Large intestine (tissue), 3 donors: ENCODE measurements around the gene ADAMTS17. TPM values are rescaled to one million over a fixed set of nuclear protein-coding genes. Genes with fewer than 3 reads are reported as not detected.

Source experiments
- DNase-seq, 2 donors: peaks; one replicate each; pipeline versions ENCODE4 v3.0.0 to v3.0.0-alpha.2; 2013
- H3K27ac ChIP-seq: one replicate; pipeline ENCODE4 v1.5.1; 2013; ENCODE audit warnings: low read length
- H3K27me3 ChIP-seq: 2 replicates; pipeline ENCODE4 v1.6.1; 2013; ENCODE audit warnings: low read length; ENCODE audit not compliant: control insufficient read depth, insufficient read depth
- H3K36me3 ChIP-seq: 2 replicates; pipeline ENCODE4 v1.6.1; 2013; ENCODE audit warnings: low read length; ENCODE audit not compliant: control insufficient read depth, insufficient read depth
- H3K4me1 ChIP-seq: one replicate; pipeline ENCODE4 v1.6.1; 2013; ENCODE audit warnings: low read length; ENCODE audit not compliant: control insufficient read depth, insufficient read depth
- H3K4me3 ChIP-seq: one replicate; pipeline ENCODE4 v1.5.1; 2013; ENCODE audit warnings: low read length
- H3K9me3 ChIP-seq: one replicate; pipeline ENCODE4 v1.6.1; 2013; ENCODE audit warnings: mild to moderate bottlenecking, low read depth, low read length, moderate library complexity; ENCODE audit not compliant: control insufficient read depth
- WGBS: methylation state at CpG from one replicate; pipeline ENCODE4 v1.1.5; 2013; ENCODE audit warnings: low lambda C conversion rate; ENCODE audit not compliant: insufficient coverage; 5-methylcytosine and 5-hydroxymethylcytosine counted together
- polyA plus RNA-seq: library from polyadenylated mRNA; unstranded; fragments of 120-200 nt; gene quantifications from one replicate; pipeline ENCODE4 v1.2.1, GENCODE V29; 2013

Gene ADAMTS17
- polyA plus RNA-seq, 1 donor, result 3.7 TPM

- no peak for DNase-seq
- no peaks in the 10 kb centered on the region for H3K9me3 ChIP-seq
- H3K4me3 ChIP-seq, result no peak overlapping the region
- no peaks in the 10 kb centered on the region for H3K36me3 ChIP-seq
- H3K4me1 ChIP-seq, result no peaks in the 10 kb centered on the region
- no peak overlapping the region for H3K27ac ChIP-seq
- no CpG with 5 or more reads among the region's 5 CpGs for WGBS
- H3K27me3 ChIP-seq, result no peaks in the 10 kb centered on the region
Observed at GRCh38 chr15:100033140-100033857, 308.5 kb downstream of the ADAMTS17 start.

- H3K9me3 ChIP-seq, result no peaks in the 10 kb centered on the region
- DNase-seq, result no peak
- 80% methylated on average over 2 of the region's 10 CpGs for WGBS
- no peak overlapping the region for H3K27ac ChIP-seq
- no peaks in the 10 kb centered on the region for H3K4me1 ChIP-seq
- H3K4me3 ChIP-seq, result no peak overlapping the region
- H3K36me3 ChIP-seq, result no peaks in the 10 kb centered on the region
- no peaks in the 10 kb centered on the region for H3K27me3 ChIP-seq
Observed at GRCh38 chr15:100032358-100033085, 309.3 kb downstream of the ADAMTS17 start.

DNA sequence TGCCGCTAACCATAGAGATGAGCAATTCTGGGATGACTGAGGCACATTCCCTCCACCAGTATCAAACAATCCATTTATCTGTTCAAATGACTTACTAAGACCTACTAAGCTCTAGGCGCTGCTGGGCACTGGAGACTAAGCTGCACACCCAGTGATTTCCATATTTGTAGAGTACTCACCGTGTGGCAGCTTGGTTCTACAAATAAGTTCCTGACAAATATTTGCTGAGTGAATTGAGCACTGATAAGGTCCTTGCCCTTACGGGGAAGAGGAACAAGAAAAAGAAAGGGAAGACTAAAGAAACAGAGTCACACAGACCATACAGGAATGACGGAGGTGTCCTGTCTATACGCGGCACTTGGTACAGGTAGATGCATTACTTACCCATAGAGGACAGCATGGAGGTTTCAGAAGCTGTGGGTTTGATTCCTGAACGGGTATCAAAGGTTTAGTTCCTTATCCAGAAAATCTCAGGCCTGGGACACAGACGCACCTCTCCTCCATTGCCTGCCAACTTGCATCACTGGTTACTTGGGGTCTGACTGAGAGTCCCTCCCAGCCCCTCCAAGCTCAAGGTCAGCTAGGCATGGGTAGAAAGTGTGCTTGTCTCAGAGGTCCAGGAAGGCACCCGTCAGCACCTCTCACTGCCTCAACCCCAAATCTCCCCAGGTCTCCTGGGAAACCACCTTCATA is 310.0 kb downstream of the ADAMTS17 start:
- no peak overlapping the region for H3K4me3 ChIP-seq
- H3K9me3 ChIP-seq, result no peaks in the 10 kb centered on the region
- 40% methylated on average over 1 of the region's 10 CpGs for WGBS
- no peak overlapping the region for H3K27ac ChIP-seq
- no peak for DNase-seq
- no peaks in the 10 kb centered on the region for H3K36me3 ChIP-seq
- no peaks in the 10 kb centered on the region for H3K4me1 ChIP-seq
- H3K27me3 ChIP-seq, result no peaks in the 10 kb centered on the region

- H3K27me3 ChIP-seq, result no peaks in the 10 kb centered on the region
- H3K4me1 ChIP-seq, result no peaks in the 10 kb centered on the region
- H3K27ac ChIP-seq, result no peak overlapping the region
- H3K36me3 ChIP-seq, result no peaks in the 10 kb centered on the region
- H3K9me3 ChIP-seq, result no peaks in the 10 kb centered on the region
- 100% methylated on average over 3 of the region's 9 CpGs for WGBS
- H3K4me3 ChIP-seq, result no peak overlapping the region
- no peak for DNase-seq
Observed at GRCh38 chr15:100030586-100031229, 311.1 kb downstream of the ADAMTS17 start.

DNA sequence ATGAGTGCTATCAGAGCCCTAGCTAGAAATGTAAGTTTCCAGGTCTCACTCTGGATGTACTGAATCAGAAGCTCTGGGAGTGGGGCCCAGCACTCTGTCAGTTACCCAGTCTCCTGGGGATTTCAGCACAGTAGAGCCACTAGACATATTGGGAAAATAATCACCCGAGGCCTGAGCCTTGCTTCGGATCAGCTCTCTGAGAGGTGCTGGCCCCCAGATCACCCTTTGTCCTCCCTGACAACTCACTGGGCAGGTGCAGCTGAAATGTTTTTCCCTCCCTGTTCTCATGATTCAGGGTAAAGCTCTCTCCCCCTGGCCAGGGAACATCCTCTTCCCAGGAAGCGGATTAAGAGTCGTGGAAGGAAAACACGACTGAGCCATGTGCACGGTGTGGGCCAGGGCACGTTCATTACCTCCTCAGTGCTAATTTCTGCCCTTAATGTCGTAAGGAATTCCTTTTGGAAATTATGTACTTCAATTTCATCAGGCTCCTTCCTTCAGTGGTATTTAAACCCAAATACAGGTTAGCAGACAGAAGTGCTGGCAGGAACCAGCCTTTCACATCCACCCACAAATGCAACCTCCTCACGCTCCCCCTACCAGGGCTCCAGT is 311.8 kb downstream of the ADAMTS17 start:
- WGBS, result no CpG with 5 or more reads among the region's 9 CpGs
- H3K4me3 ChIP-seq, result no peak overlapping the region

GRCh38 chr15:100029045-100029444 is 312.7 kb downstream of the ADAMTS17 start:
- no peaks in the 10 kb centered on the region for H3K27me3 ChIP-seq
- H3K27ac ChIP-seq, result no peak overlapping the region
- no peaks in the 10 kb centered on the region for H3K9me3 ChIP-seq
- 92% methylated on average over 2 of the region's 3 CpGs for WGBS
- H3K4me1 ChIP-seq, result no peaks in the 10 kb centered on the region
- no peak overlapping the region for H3K4me3 ChIP-seq
- no peaks in the 10 kb centered on the region for H3K36me3 ChIP-seq
- no peak for DNase-seq

More for the DNA sequence above, 311.8 kb downstream of the ADAMTS17 start:
- Histone ChIP-seq H3K27me3 (no peaks in the 10 kb centered on the region), H3K4me1 (no peaks in the 10 kb centered on the region), H3K36me3 (no peaks in the 10 kb centered on the region), H3K9me3 (no peaks in the 10 kb centered on the region), H3K27ac (no peak overlapping the region)
- no peak for DNase-seq

GRCh38 chr15:100026041-100026440 is 315.7 kb downstream of the ADAMTS17 start:
- no peaks in the 10 kb centered on the region for H3K4me1 ChIP-seq
- H3K27ac ChIP-seq, result no peak overlapping the region
- DNase-seq, result no peak
- H3K9me3 ChIP-seq, result no peaks in the 10 kb centered on the region
- WGBS, result no CpG with 5 or more reads among the region's 2 CpGs
- no peak overlapping the region for H3K4me3 ChIP-seq
- no peaks in the 10 kb centered on the region for H3K36me3 ChIP-seq
- H3K27me3 ChIP-seq, result no peaks in the 10 kb centered on the region

DNA sequence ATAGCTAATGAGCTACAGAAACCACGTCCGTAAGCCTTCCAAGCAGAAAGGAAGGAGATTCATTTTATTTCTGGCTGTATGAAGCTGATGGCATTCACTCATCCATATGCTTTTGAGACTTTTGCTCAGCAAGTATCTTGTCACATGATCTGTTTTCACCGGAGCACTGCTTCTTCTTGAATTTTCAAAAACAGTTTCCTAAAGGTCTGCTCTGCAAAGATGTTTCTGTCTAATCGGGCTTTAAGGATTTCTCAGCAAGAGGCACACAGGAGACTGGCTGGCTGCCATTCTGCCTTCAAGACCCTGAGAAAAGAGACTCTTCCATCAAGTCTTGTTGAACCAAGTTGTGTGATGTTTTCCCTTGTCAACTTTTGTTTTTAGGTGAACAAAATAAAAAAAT is 319.0 kb downstream of the ADAMTS17 start:
- no peaks in the 10 kb centered on the region for H3K4me1 ChIP-seq
- no peak overlapping the region for H3K4me3 ChIP-seq
- 89% methylated on average over 3 of the region's 4 CpGs for WGBS
- no peaks in the 10 kb centered on the region for H3K36me3 ChIP-seq
- DNase-seq, result no peak
- no peaks in the 10 kb centered on the region for H3K9me3 ChIP-seq
- no peaks in the 10 kb centered on the region for H3K27me3 ChIP-seq
- H3K27ac ChIP-seq, result no peak overlapping the region

DNA sequence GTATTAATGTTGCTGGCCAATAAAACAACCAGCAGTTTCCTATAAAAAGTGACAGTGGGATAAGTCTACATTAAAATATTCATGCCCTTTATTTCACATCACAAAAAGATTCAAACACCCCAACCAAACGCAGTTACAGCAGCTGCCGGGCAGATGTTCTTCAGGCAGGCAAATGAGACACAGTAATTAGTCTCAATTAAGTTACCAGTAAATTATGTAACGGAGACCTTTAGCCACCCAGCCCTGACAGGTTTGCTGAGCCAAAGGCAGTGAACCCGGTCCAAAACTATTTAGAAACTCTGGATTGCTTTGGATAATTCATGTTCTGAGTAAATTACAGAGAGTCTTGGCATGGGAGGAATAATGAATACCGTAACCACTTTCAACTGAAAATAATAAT is 319.4 kb downstream of the ADAMTS17 start:
- Histone ChIP-seq H3K4me3 (no peak overlapping the region), H3K36me3 (no peaks in the 10 kb centered on the region), H3K27ac (no peak overlapping the region), H3K27me3 (no peaks in the 10 kb centered on the region), H3K4me1 (no peaks in the 10 kb centered on the region), H3K9me3 (no peaks in the 10 kb centered on the region)
- DNase-seq, result no peak
- WGBS, result 95% methylated on average over 2 of the region's 5 CpGs

DNA sequence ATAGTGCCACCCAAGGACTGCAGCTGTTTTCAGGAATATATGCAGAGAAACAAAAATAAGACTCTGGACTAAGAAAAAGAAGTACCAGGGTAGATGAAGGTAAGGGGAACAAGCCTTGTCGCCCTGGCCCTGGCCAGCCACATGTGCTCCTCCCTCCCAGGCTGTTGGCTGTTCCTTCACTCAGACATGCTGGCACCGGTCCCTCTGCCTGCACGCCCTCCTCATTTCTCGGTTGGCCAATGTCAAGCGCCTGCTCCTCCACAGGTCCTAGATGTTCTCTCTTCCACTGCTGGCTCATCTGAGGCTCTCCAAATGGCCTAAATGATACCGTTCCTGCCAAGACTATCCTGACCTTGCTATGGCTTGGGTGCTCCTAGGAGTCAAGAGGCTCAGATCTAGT is 320.1 kb downstream of the ADAMTS17 start:
- Histone ChIP-seq H3K36me3 (no peaks in the 10 kb centered on the region), H3K4me3 (no peak overlapping the region), H3K9me3 (no peaks in the 10 kb centered on the region), H3K27me3 (no peaks in the 10 kb centered on the region), H3K27ac (no peak overlapping the region), H3K4me1 (no peaks in the 10 kb centered on the region)
- 86% methylated on average over 3 of the region's 6 CpGs for WGBS
- DNase-seq, result no peak
